KBM-7 (cell line): Measurements from ENCODE around the gene FOSL1.

Experiments
- DNase-seq: peaks from one replicate; pipeline ENCODE4 v3.0.0-alpha.2; 2015
- in situ Hi-C: fragments of 300-500 bp; cut with MboI; formaldehyde crosslinking; loops from 2 replicates; pipeline ENCODE4 v1.14.3; 2020; ENCODE audit warnings: low sequenced_read_pairs, low pct_unique_long_range_greater_than_20kb, mixed read lengths

The FOSL1 gene

GRCh38 chr11:65843811-65844210 is 56.4 kb downstream of the FOSL1 start:
- in situ Hi-C loops: no loop called here
- DNase-seq: no peak

DNA sequence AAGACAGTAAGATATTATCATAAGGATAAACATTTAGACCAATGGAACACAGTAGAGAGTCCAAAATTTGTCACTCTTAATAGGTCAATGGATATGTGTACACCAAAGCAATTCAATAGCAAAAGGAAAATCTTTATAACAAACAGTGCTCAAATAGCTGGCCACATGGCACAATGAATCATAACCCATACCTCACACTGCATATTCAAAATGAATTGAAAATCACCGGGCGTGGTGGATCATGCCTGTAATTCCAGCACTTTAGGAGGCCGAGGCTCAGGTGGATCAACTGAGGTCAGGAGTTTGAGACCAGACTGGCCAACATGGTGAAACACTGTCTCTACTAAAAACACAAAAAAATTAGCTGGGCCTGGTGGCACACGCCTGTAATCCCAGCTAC is 58.0 kb downstream of the FOSL1 start:
- no peak for DNase-seq
- in situ Hi-C loops: no loop called here
